Calu3 (cell line): ENCODE results near the gene ADAMTS10. TPM values are rescaled to one million over a fixed set of nuclear protein-coding genes. Genes with fewer than 3 reads are reported as not detected.
A peak's percentile ranks its signal among the peaks of the same experiment; 100 is the strongest.

ENCODE experiments used
- BruUV-seq: library from RNA; stranded (reverse); fragments of 400-500 nt; replicated peaks from 2 replicates; lab custom pipeline; 2021; lab: Mats Ljungman, UMichigan
- CTCF ChIA-PET: fragments of 300-600 bp; sonication (Branson Sonifier 250); formaldehyde crosslinking; loops from one replicate; lab custom pipeline; 2022; ENCODE audit warnings: antibody characterized with exemption; lab: Charles Lee
- DNase-seq: peaks from one replicate; pipeline ENCODE4 v3.0.0; 2022
- H3K27ac Mint-ChIP-seq: one replicate; pipeline ENCODE4 v1.8.0; 2022; ENCODE audit warnings: mixed read lengths; ENCODE audit not compliant: unreplicated experiment
- H3K27me3 Mint-ChIP-seq: one replicate; pipeline ENCODE4 v1.8.0; 2022; ENCODE audit warnings: mixed read lengths; ENCODE audit not compliant: unreplicated experiment
- H3K36me3 Mint-ChIP-seq: one replicate; pipeline ENCODE4 v1.8.0; 2022; ENCODE audit warnings: mild to moderate bottlenecking, moderate library complexity, mixed read lengths; ENCODE audit not compliant: insufficient read depth, unreplicated experiment
- H3K4me1 Mint-ChIP-seq: one replicate; pipeline ENCODE4 v1.8.0; 2022; ENCODE audit warnings: mild to moderate bottlenecking, low read depth, mixed read lengths; ENCODE audit not compliant: unreplicated experiment
- H3K4me3 Mint-ChIP-seq: one replicate; pipeline ENCODE4 v1.8.0; 2022; ENCODE audit warnings: mild to moderate bottlenecking, low read depth, moderate library complexity, mixed read lengths; ENCODE audit not compliant: unreplicated experiment
- H3K9me3 Mint-ChIP-seq: one replicate; pipeline ENCODE4 v1.8.0; 2022; ENCODE audit warnings: low read depth, mixed read lengths; ENCODE audit not compliant: unreplicated experiment
- intact Hi-C: fragments of 100-400 bp; cut with micrococcal nuclease; formaldehyde crosslinking; loops from one replicate; pipeline ENCODE4 v1.10.0; 2022; ENCODE audit not compliant: unreplicated experiment
- total RNA-seq: library from RNA; stranded (reverse); gene quantifications from 2 replicates; pipeline ENCODE4 v1.2.3, GENCODE V29; 2022
- TF ChIP-seq, protein P1 (sequence below): fragments of 200-600 bp; IDR thresholded peaks from one replicate; pipeline ENCODE4 v1.8.0; 2022; ENCODE audit warnings: antibody characterized with exemption; ENCODE audit not compliant: unreplicated experiment

Gene ADAMTS10
- total RNA-seq, 1 experiment from 2014 or later, result not detected

DNA sequence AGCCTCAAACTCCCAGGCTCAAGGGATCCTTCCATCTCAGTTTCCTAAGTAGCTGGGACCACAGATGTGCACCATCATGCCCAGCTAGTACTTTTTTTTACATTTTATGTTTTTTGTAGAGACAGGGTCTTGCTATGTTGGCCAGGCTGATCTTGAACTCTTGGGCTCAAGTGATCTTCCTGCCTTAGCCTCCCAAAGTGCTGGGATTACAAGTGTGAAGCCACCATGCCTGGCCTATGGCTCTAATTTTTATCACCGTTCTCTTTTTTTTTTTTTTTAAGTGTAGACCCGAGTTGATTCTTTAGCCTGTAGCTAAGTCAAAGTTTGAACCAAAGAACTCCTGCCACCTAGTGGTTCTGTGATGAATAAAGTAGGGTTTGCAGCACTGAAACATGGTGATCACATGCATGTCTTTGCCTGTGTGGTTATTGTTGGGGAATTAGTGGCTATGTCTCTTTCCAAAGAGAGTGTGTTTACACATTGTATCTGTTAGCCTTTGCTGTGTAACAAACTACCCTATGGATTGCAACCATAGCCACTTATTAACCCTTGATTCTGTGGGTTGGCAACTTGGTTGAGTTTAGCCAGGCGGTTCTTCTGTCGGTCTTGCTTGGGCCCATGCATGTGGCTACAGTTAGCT lies 31.5 kb upstream of the ADAMTS10 start:
- no TSS peak for BruUV-seq
- Mint-ChIP-seq H3K27me3 (peaks cover 35% of the 10 kb centered on the region), H3K9me3 (no peaks in the 10 kb centered on the region), H3K27ac (no peak overlapping the region), H3K36me3 (peaks cover 5% of the 10 kb centered on the region), H3K4me1 (peaks cover 20% of the 10 kb centered on the region), H3K4me3 (no peak overlapping the region)
- peak; percentile 32 for DNase-seq
- CTCF ChIA-PET, result interaction anchor here (0.7 to 1.1 kb wide), 4 partner anchors 26 to 128 kb away, joined by 3 to 5 read pairs (median 4); partner anchors contain the start of gene ZNF414
- intact Hi-C loops, result loop anchor here (10.0 kb wide), 1 partner anchor 57 kb away; no protein-coding TSS in a partner anchor
- TF ChIP-seq, protein P1, sequence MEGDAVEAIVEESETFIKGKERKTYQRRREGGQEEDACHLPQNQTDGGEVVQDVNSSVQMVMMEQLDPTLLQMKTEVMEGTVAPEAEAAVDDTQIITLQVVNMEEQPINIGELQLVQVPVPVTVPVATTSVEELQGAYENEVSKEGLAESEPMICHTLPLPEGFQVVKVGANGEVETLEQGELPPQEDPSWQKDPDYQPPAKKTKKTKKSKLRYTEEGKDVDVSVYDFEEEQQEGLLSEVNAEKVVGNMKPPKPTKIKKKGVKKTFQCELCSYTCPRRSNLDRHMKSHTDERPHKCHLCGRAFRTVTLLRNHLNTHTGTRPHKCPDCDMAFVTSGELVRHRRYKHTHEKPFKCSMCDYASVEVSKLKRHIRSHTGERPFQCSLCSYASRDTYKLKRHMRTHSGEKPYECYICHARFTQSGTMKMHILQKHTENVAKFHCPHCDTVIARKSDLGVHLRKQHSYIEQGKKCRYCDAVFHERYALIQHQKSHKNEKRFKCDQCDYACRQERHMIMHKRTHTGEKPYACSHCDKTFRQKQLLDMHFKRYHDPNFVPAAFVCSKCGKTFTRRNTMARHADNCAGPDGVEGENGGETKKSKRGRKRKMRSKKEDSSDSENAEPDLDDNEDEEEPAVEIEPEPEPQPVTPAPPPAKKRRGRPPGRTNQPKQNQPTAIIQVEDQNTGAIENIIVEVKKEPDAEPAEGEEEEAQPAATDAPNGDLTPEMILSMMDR, result peak; percentile 19

DNA sequence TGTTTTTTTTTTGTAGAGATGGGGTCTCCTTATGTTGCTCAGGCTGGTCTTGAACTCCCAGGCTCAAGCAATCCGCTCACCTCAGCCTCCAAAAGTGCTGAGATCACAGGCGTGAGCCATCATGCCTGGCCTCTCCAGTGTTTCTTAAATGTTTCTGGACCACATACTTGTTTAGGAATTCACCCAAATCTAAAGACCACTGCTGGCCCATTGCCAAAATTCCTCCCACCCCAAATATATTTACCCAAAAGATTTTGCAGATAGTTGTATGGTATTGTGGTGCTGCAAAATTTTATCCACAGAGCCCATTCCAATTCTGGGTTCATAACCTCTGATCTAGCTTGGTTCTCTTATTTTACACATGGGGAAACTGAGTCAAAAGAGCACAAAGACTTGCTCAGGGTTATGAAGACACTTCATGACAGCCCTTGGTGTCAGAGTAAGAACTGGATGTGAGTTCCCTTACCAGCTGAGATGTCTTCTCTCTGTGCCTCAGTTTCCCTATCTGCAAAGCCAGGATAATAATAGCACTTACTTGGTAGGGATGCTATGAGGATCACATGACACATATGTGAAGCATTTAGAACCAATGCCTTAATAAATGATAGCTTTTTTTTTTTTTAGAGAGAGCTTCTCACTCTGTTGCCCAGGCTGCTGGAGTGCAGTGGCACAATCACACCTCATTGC lies 30.8 kb upstream of the ADAMTS10 start:
- Mint-ChIP-seq H3K27me3 (peaks cover 28% of the 10 kb centered on the region), H3K9me3 (no peaks in the 10 kb centered on the region), H3K36me3 (peaks cover 5% of the 10 kb centered on the region), H3K4me1 (peaks cover 20% of the 10 kb centered on the region), H3K27ac (no peak overlapping the region), H3K4me3 (no peak overlapping the region)
- no peak for DNase-seq
- intact Hi-C loops, result loop anchor here (10.0 kb wide), 1 partner anchor 57 kb away; no protein-coding TSS in a partner anchor
- TF ChIP-seq, protein P1, result no peak
- CTCF ChIA-PET, result interaction anchor here (0.7 to 1.1 kb wide), 4 partner anchors 26 to 128 kb away, joined by 3 to 5 read pairs (median 4); partner anchors contain the start of gene ZNF414
- BruUV-seq, result no TSS peak

DNA sequence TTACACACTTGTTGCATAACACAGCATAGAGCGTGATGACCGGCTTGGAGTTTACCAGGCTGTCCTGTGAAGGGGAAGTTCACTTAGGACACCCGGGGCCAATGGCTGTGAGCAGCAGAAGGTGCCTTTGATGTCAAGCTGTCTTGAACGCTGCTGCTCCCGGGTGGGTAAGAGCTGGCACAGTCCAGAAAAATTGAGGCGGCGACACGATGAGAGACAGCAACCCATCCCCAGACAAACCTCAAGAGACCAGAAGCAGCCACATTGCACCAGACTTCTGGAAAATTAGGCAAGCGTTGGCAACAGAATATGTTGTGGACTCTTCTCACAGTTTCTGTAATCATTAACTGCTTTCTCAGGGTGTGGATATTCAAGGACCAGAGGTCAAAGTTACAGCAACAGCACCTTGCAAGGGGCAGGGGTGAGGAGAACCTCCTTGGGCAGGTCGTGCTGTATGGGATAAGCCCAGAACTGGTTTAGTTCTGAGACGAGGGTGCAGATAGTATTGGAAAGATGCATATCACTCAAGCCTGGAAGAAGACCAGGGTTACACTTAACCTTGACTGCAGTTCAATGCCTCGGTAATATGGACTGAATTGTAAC lies 30.0 kb upstream of the ADAMTS10 start:
- Mint-ChIP-seq H3K36me3 (peaks cover 5% of the 10 kb centered on the region), H3K4me1 (peaks cover 20% of the 10 kb centered on the region), H3K27ac (peak overlapping the region; percentile 27), H3K4me3 (no peak overlapping the region), H3K9me3 (no peaks in the 10 kb centered on the region), H3K27me3 (peaks cover 20% of the 10 kb centered on the region)
- no TSS peak for BruUV-seq
- TF ChIP-seq, protein P1, result no peak
- DNase-seq, result peak; percentile 22
- CTCF ChIA-PET, result no interaction called here
- intact Hi-C loops, result loop anchor here (10.0 kb wide), 1 partner anchor 56 kb away; no protein-coding TSS in a partner anchor

DNA sequence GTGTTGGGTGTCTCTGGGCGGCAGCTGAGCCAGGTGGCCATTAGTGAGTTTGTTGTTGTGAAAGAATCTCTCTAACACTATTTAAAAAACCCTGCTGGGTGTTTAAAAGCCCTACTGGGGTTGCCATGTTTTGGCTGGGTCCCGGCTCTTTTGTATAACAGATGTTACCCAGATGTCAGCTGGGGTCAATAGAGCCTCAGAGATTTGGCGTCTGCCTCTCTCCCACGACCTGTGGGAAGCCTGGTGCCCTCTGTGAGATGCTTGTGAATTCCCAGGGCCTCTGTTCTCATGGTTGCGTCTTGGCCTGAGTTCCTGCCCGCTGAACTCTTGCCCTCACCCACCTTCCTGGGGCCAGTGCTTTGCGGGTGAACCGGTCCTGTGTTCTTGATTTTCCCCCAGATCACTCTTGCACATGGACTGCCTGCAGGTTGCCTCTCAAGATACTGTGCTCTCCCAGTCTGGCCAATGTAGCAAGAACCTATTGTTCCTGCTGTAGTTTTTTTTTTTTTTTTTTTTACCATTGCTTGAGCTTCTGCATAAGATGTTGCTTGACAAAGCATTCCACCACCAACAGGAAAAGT lies 29.4 kb upstream of the ADAMTS10 start:
- CTCF ChIA-PET, result interaction anchor here (0.8 kb wide), 1 partner anchor 59 kb away, joined by 4 read pairs; no protein-coding TSS in a partner anchor
- peaks cover 5% of the 10 kb centered on the region for H3K36me3 Mint-ChIP-seq
- H3K27me3 Mint-ChIP-seq, result peaks cover 14% of the 10 kb centered on the region
- DNase-seq, result no peak
- H3K4me3 Mint-ChIP-seq, result no peak overlapping the region
- TF ChIP-seq, protein P1, result no peak
- H3K9me3 Mint-ChIP-seq, result no peaks in the 10 kb centered on the region
- intact Hi-C loops, result loop anchor here (10.0 kb wide), 1 partner anchor 55 kb away; no protein-coding TSS in a partner anchor
- peak overlapping the region; percentile 27 for H3K27ac Mint-ChIP-seq
- BruUV-seq, result no TSS peak
- H3K4me1 Mint-ChIP-seq, result peaks cover 20% of the 10 kb centered on the region
